A549 (cell line): ENCODE measurements around the gene KCNAB1. TPM values are rescaled to one million over a fixed set of nuclear protein-coding genes. Genes with fewer than 3 reads are reported as not detected.

Experiments used
- ATAC-seq, 2 experiments: fragments of 200-7000 bp in 1 of 2; fragments of >200 bp in 1 of 2; cut with Nextera tagmentation in 1 of 2; cut with Tn5 transposase in 1 of 2; 3 replicates each; pipeline versions ENCODE4 v1.8.0 to v1.9.1; 2018 to 2020; ENCODE audit warnings: mild to moderate bottlenecking in 1 of 2, moderate library complexity in 1 of 2
- CTCF ChIA-PET: fragments of 300-600 bp; sonication (Branson Sonifier 250); formaldehyde crosslinking; extraction: SDS; loops from one replicate; lab custom pipeline; 2021; ENCODE audit warnings: antibody characterized with exemption, inconsistent platforms; lab: Yijun Ruan, JAX
- POLR2A ChIA-PET: fragments of 350-600 bp; formaldehyde crosslinking; extraction: SDS; loops from one replicate; lab custom pipeline; 2021; ENCODE audit warnings: antibody characterized with exemption, inconsistent platforms; lab: Yijun Ruan, JAX
- DNase-seq, 2 experiments: peaks; one replicate each; pipeline versions ENCODE4 v3.0.0 to v3.0.0-alpha.2; 2011 to 2016; ENCODE audit warnings: low read depth in 1 of 2, low spot score in 1 of 2
- FAIRE-seq: peaks from 2 replicates; lab custom pipeline; 2011; peaks lifted over from hg19 to GRCh38; lab: Jason Lieb, UNC
- H3K27ac ChIP-seq, 2 experiments: fragments of >200 bp; sonication (Bioruptor Twin); formaldehyde crosslinking; 3 replicates each; pipeline ENCODE4 v1.5.1; 2016 to 2017
- H3K4me1 ChIP-seq: fragments of >200 bp; sonication (Bioruptor Twin); formaldehyde crosslinking; 3 replicates; pipeline ENCODE4 v1.6.1; 2016
- H3K4me2 ChIP-seq: fragments of >200 bp; sonication (Bioruptor Twin); formaldehyde crosslinking; 3 replicates; pipeline ENCODE4 v1.6.1; 2016
- H3K4me3 ChIP-seq: fragments of >200 bp; sonication (Bioruptor Twin); formaldehyde crosslinking; 3 replicates; pipeline ENCODE4 v1.5.1; 2016
- H3K9me3 ChIP-seq: fragments of >200 bp; sonication (Bioruptor Twin); formaldehyde crosslinking; 3 replicates; pipeline ENCODE4 v1.6.1; 2016
- ATOH8 ChIP-seq: fragments of 250-450 bp; sonication (Bioruptor Pico); IDR thresholded peaks from 2 replicates; pipeline ENCODE4 v1.5.0; 2020; ENCODE audit warnings: low read depth, mild to moderate bottlenecking, moderate library complexity
- CHD2 ChIP-seq: fragments of 150-350 bp; IDR thresholded peaks from 2 replicates; pipeline ENCODE4 v1.6.1; 2014; ENCODE audit warnings: low read length; ENCODE audit not compliant: partially characterized antibody
- CHD4 ChIP-seq: fragments of 200-600 bp; sonication (generic); IDR thresholded peaks from 2 replicates; pipeline ENCODE4 v1.6.1; 2016; ENCODE audit warnings: antibody characterized with exemption, mild to moderate bottlenecking, borderline replicate concordance
- CTCF ChIP-seq: fragments of >200 bp; sonication (Bioruptor Twin); formaldehyde crosslinking; IDR thresholded peaks from 3 replicates; pipeline ENCODE4 v1.5.1; 2016
- EHMT2 ChIP-seq: fragments of 200-600 bp; sonication (generic); IDR thresholded peaks from 2 replicates; pipeline ENCODE4 v1.6.1; 2016; ENCODE audit warnings: antibody characterized with exemption, low read depth, mild to moderate bottlenecking, moderate library complexity
- ESRRA ChIP-seq: fragments of 150-350 bp; IDR thresholded peaks from 2 replicates; pipeline ENCODE4 v1.6.1; 2014; ENCODE audit warnings: mild to moderate bottlenecking, low read length, borderline replicate concordance
- FOSL2 ChIP-seq, 2 experiments: fragments of 450-650 bp in 1 of 2; fragments of >200 bp in 1 of 2; sonication (Bioruptor Twin) in 1 of 2; formaldehyde crosslinking; IDR thresholded peaks; 2 replicates each; pipeline versions ENCODE4 v1.5.0 to v1.6.1; 2016 to 2020; ENCODE audit warnings: mild to moderate bottlenecking in 1 of 2, moderate library complexity in 1 of 2
- HMGXB4 ChIP-seq: fragments of 250-450 bp; sonication (Bioruptor Pico); IDR thresholded peaks from 2 replicates; pipeline ENCODE4 v1.5.0; 2021; ENCODE audit warnings: mild to moderate bottlenecking, moderate library complexity, borderline replicate concordance
- HOXB13 ChIP-seq: fragments of 250-450 bp; sonication (Bioruptor Pico); IDR thresholded peaks from 2 replicates; pipeline ENCODE4 v1.5.0; 2020; ENCODE audit warnings: low read depth, mild to moderate bottlenecking, moderate library complexity
- KDM1A ChIP-seq: fragments of 200-600 bp; sonication (generic); IDR thresholded peaks from 2 replicates; pipeline ENCODE4 v1.6.1; 2016; ENCODE audit warnings: low read depth, mild to moderate bottlenecking
- KDM5A ChIP-seq: fragments of 200-600 bp; sonication (generic); IDR thresholded peaks from 2 replicates; pipeline ENCODE4 v1.6.1; 2016; ENCODE audit warnings: antibody characterized with exemption, mild to moderate bottlenecking
- MAFK ChIP-seq: fragments of 450-650 bp; IDR thresholded peaks from 2 replicates; pipeline ENCODE4 v1.6.1; 2014; ENCODE audit not compliant: partially characterized antibody
- MYC ChIP-seq: IDR thresholded peaks from 2 replicates; pipeline ENCODE4 v1.6.1; 2012; ENCODE audit warnings: mild to moderate bottlenecking, inconsistent platforms, low read length, improper control_type of control experiment, borderline replicate concordance
- RAD21 ChIP-seq, 2 experiments: fragments of >200 bp in 1 of 2; sonication (Bioruptor Twin) in 1 of 2; formaldehyde crosslinking in 1 of 2; IDR thresholded peaks in 1 of 2; conservative IDR thresholded peaks in 1 of 2; 2 replicates in 1 of 2; 3 replicates in 1 of 2; pipeline ENCODE4 v1.6.1; 2012 to 2018; ENCODE audit warnings: inconsistent platforms in 1 of 2
- RARB ChIP-seq: fragments of 250-450 bp; sonication (Bioruptor Pico); IDR thresholded peaks from 2 replicates; pipeline ENCODE4 v1.8.0; 2021; ENCODE audit warnings: mild to moderate bottlenecking, moderate library complexity
- SREBF2 ChIP-seq: fragments of 450-650 bp; IDR thresholded peaks from 2 replicates; pipeline ENCODE4 v1.6.1; 2014; ENCODE audit warnings: mild to moderate bottlenecking, moderate library complexity
- TP53 ChIP-seq: fragments of 250-450 bp; sonication (Bioruptor Pico); IDR thresholded peaks from 2 replicates; pipeline ENCODE4 v1.5.0; 2021; ENCODE audit warnings: mild to moderate bottlenecking, moderate library complexity
- ZFP36 ChIP-seq: fragments of 450-650 bp; IDR thresholded peaks from 2 replicates; pipeline ENCODE4 v1.6.1; 2014; ENCODE audit warnings: borderline replicate concordance; ENCODE audit not compliant: partially characterized antibody
- ZSCAN20 ChIP-seq: fragments of 250-450 bp; sonication (Bioruptor Pico); IDR thresholded peaks from 2 replicates; pipeline ENCODE4 v1.8.0; 2022; ENCODE audit warnings: mild to moderate bottlenecking, moderate library complexity
- WGBS: methylation state at CpG from one replicate; pipeline ENCODE4 v1.1.6; 2017; ENCODE audit errors: missing lambda C conversion rate; 5-methylcytosine and 5-hydroxymethylcytosine counted together
- polyA plus RNA-seq, 4 experiments: library from polyadenylated mRNA; depleted of rRNA in 3 of 4; stranded (reverse); fragments of >200 nt; fragmentation: RNase III in 1 of 4; extraction: RNeasy Plus Mini Kit Qiagen cat#74134 plus additional on column Dnase treatment in 1 of 4; gene quantifications; 2 replicates in 3 of 4; 3 replicates in 1 of 4; pipeline ENCODE4 v1.2.3, GENCODE V29; 2011 to 2017

Gene KCNAB1
- polyA plus RNA-seq, 2 of the 4 experiments (the other 2 are of a cell fraction): not detected

GRCh38 chr3:156334841-156335545, 214.6 kb downstream of the KCNAB1 start (continued):
- TF ChIP-seq MAFK (no peak), CHD4 (no peak), TP53 (CRISPR knock-in tag) (no peak)

GRCh38 chr3:156339491-156339890, 219.1 kb downstream of the KCNAB1 start:
- POLR2A ChIA-PET: no interaction called here
- DNase-seq (no peak), FAIRE-seq (no peak), ATAC-seq (no peak)
- no peaks in the 10 kb centered on the region for H3K4me1 ChIP-seq
- CTCF ChIA-PET: no interaction called here
- H3K4me3 ChIP-seq: no peak overlapping the region
- H3K4me2 ChIP-seq: no peak overlapping the region
- H3K9me3 ChIP-seq: no peaks in the 10 kb centered on the region
- 17% methylated on average over 3 of the region's 3 CpGs for WGBS
- no peak for TF ChIP-seq ATOH8 (CRISPR knock-in tag)
- TF ChIP-seq EHMT2: no peak
- TF ChIP-seq KDM5A: no peak
- TF ChIP-seq MYC: no peak
- TF ChIP-seq KDM1A: no peak
- TF ChIP-seq CHD2: no peak
- TF ChIP-seq HMGXB4 (CRISPR knock-in tag): no peak
- TF ChIP-seq FOSL2 (IDR thresholded peaks at IDR 0.05): no peak
- TF ChIP-seq FOSL2 (CRISPR knock-in tag; IDR thresholded peaks at IDR 0.05): no peak
- TF ChIP-seq CTCF: no peak
- no peak for TF ChIP-seq ZSCAN20 (CRISPR knock-in tag)
- no peak for TF ChIP-seq ZFP36
- no peak for TF ChIP-seq ESRRA
- TF ChIP-seq HOXB13: no peak
- no peak for TF ChIP-seq SREBF2
- no peak for TF ChIP-seq RAD21 (conservative IDR thresholded peaks at IDR 0.05 in 1 of 2, IDR thresholded peaks at IDR 0.05 in 1 of 2)
- no peak overlapping the region for H3K27ac ChIP-seq

- no peak for TF ChIP-seq RARB (CRISPR knock-in tag)
- FAIRE-seq (no peak), DNase-seq (no peak), ATAC-seq (no peak)
- H3K9me3 ChIP-seq: no peaks in the 10 kb centered on the region
- no peak overlapping the region for H3K4me2 ChIP-seq
- H3K27ac ChIP-seq: no peak overlapping the region
- no peak overlapping the region for H3K4me3 ChIP-seq
- POLR2A ChIA-PET: no interaction called here
- no peaks in the 10 kb centered on the region for H3K4me1 ChIP-seq
- CTCF ChIA-PET: no interaction called here
- whole genome bisulfite sequencing: 66% methylated on average over 2 of the region's 2 CpGs
These were observed 221.0 kb downstream of the KCNAB1 start for GRCh38 chr3:156341332-156341731.
